ENCODE results near the gene SLC2A10.
A peak's percentile ranks its signal among the peaks of the same experiment; 100 is the strongest.

Gene SLC2A10

DNA sequence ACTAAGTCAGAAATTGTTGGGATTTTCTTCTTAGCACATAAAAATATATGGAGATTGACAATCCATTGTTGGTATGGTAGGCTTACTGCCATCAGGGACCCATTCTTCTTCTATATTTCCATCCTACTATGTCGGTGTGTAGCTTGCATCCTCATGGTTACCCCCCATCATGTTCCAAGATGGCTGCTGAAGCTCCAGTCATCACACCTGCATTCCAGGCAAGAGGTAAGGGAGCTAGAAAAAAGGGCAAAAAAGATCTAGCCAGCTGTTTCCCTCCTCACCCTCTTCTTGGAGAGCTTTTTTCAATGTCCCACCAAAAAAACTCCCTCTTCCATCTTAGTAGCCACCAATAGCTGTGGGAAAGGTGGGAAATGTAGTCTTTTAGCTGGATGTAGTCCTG lies 13.6 kb downstream of the SLC2A10 start:
- no peaks in the 10 kb centered on the region for H3K4me1 ChIP-seq (ENCODE audit: control insufficient read depth, insufficient read depth, low read length)
- ChIA-PET CTCF (interaction anchor here (0.7 kb wide), 1 partner anchor 35 kb away, joined by 4 read pairs; no protein-coding TSS in a partner anchor), POLR2A (no interaction called here)
- H3K9me3 ChIP-seq (ENCODE audit: control insufficient read depth, insufficient read depth, low read depth, low read length): no peaks in the 10 kb centered on the region
- H3K4me3 ChIP-seq (ENCODE audit: low read depth, low read length): no peak overlapping the region
- no peak overlapping the region for H3K27ac ChIP-seq (ENCODE audit: extremely low read depth, low read depth, low read length)
- no peak for TF ChIP-seq ZSCAN16 (tag by site-specific recombination; IDR thresholded peaks at IDR 0.05)
- TF ChIP-seq SETDB1 (IDR thresholded peaks at IDR 0.05; ENCODE audit: insufficient read length, low read length): peak; percentile 20
- no peaks in the 10 kb centered on the region for H3K36me3 ChIP-seq (ENCODE audit: control insufficient read depth in 2 of 2, insufficient read depth in 1 of 2, low read length in 2 of 2)

DNA sequence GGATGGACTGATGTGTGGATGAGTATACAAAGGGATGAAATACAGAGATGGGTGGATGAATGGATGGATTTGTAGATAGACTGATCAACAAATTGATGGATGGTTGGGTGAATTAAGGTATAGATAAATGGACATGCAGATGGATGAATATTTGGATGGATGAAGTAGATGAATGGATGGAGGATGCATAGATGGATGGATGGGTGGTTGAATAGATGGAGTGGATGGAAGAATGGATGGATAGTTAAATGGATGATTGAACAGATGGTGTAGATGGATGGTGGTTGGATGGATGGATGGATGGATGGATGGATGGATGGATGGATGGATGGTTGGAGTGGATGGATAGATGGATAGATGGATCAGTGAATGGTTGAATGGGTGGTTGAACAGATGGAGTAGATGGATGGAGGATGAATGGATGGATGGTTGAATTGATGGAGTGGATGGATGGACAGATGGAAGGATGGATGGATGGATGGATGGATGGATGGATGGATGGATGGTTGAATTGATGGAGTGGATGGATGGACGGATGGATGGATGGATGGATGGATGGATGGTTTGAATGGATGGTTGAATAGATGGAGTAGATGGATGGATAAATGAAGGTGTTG lies 15.0 kb downstream of the SLC2A10 start:
- POLR2A ChIA-PET: no interaction called here

DNA sequence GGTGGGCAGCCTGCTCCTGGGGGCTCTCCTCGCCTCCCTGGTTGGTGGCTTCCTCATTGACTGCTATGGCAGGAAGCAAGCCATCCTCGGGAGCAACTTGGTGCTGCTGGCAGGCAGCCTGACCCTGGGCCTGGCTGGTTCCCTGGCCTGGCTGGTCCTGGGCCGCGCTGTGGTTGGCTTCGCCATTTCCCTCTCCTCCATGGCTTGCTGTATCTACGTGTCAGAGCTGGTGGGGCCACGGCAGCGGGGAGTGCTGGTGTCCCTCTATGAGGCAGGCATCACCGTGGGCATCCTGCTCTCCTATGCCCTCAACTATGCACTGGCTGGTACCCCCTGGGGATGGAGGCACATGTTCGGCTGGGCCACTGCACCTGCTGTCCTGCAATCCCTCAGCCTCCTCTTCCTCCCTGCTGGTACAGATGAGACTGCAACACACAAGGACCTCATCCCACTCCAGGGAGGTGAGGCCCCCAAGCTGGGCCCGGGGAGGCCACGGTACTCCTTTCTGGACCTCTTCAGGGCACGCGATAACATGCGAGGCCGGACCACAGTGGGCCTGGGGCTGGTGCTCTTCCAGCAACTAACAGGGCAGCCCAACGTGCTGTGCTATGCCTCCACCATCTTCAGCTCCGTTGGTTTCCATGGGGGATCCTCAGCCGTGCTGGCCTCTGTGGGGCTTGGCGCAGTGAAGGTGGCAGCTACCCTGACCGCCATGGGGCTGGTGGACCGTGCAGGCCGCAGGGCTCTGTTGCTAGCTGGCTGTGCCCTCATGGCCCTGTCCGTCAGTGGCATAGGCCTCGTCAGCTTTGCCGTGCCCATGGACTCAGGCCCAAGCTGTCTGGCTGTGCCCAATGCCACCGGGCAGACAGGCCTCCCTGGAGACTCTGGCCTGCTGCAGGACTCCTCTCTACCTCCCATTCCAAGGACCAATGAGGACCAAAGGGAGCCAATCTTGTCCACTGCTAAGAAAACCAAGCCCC lies 16.0 kb downstream of the SLC2A10 start:
- H3K27ac ChIP-seq (ENCODE audit: extremely low read depth, low read depth, low read length): no peak overlapping the region
- TF ChIP-seq ZNF10 (tag by site-specific recombination; IDR thresholded peaks at IDR 0.05): no peak
- TF ChIP-seq, protein P1, sequence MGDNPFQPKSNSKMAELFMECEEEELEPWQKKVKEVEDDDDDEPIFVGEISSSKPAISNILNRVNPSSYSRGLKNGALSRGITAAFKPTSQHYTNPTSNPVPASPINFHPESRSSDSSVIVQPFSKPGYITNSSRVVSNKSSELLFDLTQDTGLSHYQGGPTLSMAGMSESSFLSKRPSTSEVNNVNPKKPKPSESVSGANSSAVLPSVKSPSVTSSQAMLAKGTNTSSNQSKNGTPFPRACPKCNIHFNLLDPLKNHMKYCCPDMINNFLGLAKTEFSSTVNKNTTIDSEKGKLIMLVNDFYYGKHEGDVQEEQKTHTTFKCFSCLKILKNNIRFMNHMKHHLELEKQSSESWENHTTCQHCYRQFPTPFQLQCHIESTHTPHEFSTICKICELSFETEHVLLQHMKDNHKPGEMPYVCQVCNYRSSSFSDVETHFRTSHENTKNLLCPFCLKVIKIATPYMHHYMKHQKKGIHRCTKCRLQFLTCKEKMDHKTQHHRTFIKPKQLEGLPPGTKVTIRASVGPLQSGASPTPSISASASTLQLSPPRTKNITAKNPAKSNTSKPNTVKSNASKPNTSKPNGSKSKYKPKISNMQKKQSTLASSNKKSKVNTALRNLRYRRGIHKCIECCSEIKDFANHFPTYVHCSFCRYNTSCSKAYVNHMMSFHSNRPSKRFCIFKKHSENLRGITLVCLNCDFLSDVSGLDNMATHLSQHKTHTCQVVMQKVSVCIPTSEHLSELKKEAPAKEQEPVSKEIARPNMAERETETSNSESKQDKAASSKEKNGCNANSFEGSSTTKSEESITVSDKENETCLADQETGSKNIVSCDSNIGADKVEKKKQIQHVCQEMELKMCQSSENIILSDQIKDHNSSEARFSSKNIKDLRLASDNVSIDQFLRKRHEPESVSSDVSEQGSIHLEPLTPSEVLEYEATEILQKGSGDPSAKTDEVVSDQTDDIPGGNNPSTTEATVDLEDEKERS (tag by site-specific recombination; IDR thresholded peaks at IDR 0.05): no peak
- TF ChIP-seq, protein P2, sequence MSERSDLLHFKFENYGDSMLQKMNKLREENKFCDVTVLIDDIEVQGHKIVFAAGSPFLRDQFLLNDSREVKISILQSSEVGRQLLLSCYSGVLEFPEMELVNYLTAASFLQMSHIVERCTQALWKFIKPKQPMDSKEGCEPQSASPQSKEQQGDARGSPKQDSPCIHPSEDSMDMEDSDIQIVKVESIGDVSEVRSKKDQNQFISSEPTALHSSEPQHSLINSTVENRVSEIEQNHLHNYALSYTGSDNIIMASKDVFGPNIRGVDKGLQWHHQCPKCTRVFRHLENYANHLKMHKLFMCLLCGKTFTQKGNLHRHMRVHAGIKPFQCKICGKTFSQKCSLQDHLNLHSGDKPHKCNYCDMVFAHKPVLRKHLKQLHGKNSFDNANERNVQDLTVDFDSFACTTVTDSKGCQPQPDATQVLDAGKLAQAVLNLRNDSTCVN (tag by site-specific recombination; optimal IDR thresholded peaks at IDR 0.05): no peak
- TF ChIP-seq ZNF404 (tag by site-specific recombination; IDR thresholded peaks at IDR 0.05): no peak
- TF ChIP-seq ZNF132 (tag by site-specific recombination; IDR thresholded peaks at IDR 0.05; ENCODE audit: borderline replicate concordance): no peak
- TF ChIP-seq, protein P3, sequence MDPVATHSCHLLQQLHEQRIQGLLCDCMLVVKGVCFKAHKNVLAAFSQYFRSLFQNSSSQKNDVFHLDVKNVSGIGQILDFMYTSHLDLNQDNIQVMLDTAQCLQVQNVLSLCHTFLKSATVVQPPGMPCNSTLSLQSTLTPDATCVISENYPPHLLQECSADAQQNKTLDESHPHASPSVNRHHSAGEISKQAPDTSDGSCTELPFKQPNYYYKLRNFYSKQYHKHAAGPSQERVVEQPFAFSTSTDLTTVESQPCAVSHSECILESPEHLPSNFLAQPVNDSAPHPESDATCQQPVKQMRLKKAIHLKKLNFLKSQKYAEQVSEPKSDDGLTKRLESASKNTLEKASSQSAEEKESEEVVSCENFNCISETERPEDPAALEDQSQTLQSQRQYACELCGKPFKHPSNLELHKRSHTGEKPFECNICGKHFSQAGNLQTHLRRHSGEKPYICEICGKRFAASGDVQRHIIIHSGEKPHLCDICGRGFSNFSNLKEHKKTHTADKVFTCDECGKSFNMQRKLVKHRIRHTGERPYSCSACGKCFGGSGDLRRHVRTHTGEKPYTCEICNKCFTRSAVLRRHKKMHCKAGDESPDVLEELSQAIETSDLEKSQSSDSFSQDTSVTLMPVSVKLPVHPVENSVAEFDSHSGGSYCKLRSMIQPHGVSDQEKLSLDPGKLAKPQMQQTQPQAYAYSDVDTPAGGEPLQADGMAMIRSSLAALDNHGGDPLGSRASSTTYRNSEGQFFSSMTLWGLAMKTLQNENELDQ (tag by site-specific recombination; IDR thresholded peaks at IDR 0.05; ENCODE audit: low read depth): no peak
- no peak for TF ChIP-seq ZNF544 (tag by site-specific recombination; IDR thresholded peaks at IDR 0.05)
- no peak for TF ChIP-seq HOXD13 (CRISPR knock-in tag; IDR thresholded peaks at IDR 0.05; ENCODE audit: borderline replicate concordance)
- TF ChIP-seq, protein P4, sequence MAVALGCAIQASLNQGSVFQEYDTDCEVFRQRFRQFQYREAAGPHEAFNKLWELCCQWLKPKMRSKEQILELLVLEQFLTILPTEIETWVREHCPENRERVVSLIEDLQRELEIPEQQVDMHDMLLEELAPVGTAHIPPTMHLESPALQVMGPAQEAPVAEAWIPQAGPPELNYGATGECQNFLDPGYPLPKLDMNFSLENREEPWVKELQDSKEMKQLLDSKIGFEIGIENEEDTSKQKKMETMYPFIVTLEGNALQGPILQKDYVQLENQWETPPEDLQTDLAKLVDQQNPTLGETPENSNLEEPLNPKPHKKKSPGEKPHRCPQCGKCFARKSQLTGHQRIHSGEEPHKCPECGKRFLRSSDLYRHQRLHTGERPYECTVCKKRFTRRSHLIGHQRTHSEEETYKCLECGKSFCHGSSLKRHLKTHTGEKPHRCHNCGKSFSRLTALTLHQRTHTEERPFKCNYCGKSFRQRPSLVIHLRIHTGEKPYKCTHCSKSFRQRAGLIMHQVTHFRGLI (tag by site-specific recombination; IDR thresholded peaks at IDR 0.05): no peak
- TF ChIP-seq ZNF658 (tag by site-specific recombination; IDR thresholded peaks at IDR 0.05): no peak
- no peak for TF ChIP-seq ZNF221 (tag by site-specific recombination; IDR thresholded peaks at IDR 0.05; ENCODE audit: borderline replicate concordance)
- no peak for TF ChIP-seq ZNF354C (tag by site-specific recombination; IDR thresholded peaks at IDR 0.05; ENCODE audit: borderline replicate concordance, low read depth)

More for the DNA sequence above, 15.0 kb downstream of the SLC2A10 start:
- Histone ChIP-seq H3K4me1 (ENCODE audit: control insufficient read depth, insufficient read depth, low read length) (no peaks in the 10 kb centered on the region), H3K27ac (ENCODE audit: extremely low read depth, low read depth, low read length) (no peak overlapping the region), H3K9me3 (ENCODE audit: control insufficient read depth, insufficient read depth, low read depth, low read length) (no peaks in the 10 kb centered on the region), H3K4me3 (ENCODE audit: low read depth, low read length) (no peak overlapping the region), H3K36me3 (ENCODE audit: control insufficient read depth in 2 of 2, insufficient read depth in 1 of 2, low read length in 2 of 2) (no peaks in the 10 kb centered on the region)
- CTCF ChIA-PET: no interaction called here
- TF ChIP-seq, protein P5, sequence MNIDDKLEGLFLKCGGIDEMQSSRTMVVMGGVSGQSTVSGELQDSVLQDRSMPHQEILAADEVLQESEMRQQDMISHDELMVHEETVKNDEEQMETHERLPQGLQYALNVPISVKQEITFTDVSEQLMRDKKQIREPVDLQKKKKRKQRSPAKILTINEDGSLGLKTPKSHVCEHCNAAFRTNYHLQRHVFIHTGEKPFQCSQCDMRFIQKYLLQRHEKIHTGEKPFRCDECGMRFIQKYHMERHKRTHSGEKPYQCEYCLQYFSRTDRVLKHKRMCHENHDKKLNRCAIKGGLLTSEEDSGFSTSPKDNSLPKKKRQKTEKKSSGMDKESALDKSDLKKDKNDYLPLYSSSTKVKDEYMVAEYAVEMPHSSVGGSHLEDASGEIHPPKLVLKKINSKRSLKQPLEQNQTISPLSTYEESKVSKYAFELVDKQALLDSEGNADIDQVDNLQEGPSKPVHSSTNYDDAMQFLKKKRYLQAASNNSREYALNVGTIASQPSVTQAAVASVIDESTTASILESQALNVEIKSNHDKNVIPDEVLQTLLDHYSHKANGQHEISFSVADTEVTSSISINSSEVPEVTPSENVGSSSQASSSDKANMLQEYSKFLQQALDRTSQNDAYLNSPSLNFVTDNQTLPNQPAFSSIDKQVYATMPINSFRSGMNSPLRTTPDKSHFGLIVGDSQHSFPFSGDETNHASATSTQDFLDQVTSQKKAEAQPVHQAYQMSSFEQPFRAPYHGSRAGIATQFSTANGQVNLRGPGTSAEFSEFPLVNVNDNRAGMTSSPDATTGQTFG (tag by site-specific recombination; IDR thresholded peaks at IDR 0.05; ENCODE audit: borderline replicate concordance): no peak
- TF ChIP-seq ZNF366 (tag by site-specific recombination; conservative IDR thresholded peaks at IDR 0.05): peak; percentile 97
- peak; percentile 97 for TF ChIP-seq ZBTB17 (tag by site-specific recombination; IDR thresholded peaks at IDR 0.05)

More for the DNA sequence above, 16.0 kb downstream of the SLC2A10 start:
- no peaks in the 10 kb centered on the region for H3K4me1 ChIP-seq (ENCODE audit: control insufficient read depth, insufficient read depth, low read length)
- no peaks in the 10 kb centered on the region for H3K9me3 ChIP-seq (ENCODE audit: control insufficient read depth, insufficient read depth, low read depth, low read length)
- H3K4me3 ChIP-seq (ENCODE audit: low read depth, low read length): no peak overlapping the region
- ChIA-PET CTCF (interaction anchor here (0.7 kb wide), 1 partner anchor 16 kb away, joined by 3 read pairs; no protein-coding TSS in a partner anchor), POLR2A (no interaction called here)
- H3K36me3 ChIP-seq (ENCODE audit: control insufficient read depth in 2 of 2, insufficient read depth in 1 of 2, low read length in 2 of 2): no peaks in the 10 kb centered on the region
